HepG2 (cell line): ENCODE measurements around the gene PRKCB. TPM values are rescaled to one million over a fixed set of nuclear protein-coding genes. Genes with fewer than 3 reads are reported as not detected.

Source experiments
- ATAC-seq: fragments of 200-7000 bp; cut with Tn5 transposase; 3 replicates; pipeline ENCODE4 v1.9.1; 2020; ENCODE audit warnings: mild to moderate bottlenecking, moderate library complexity
- BruUV-seq: library from RNA; stranded (reverse); fragments of 400-500 nt; replicated peaks from 2 replicates; lab custom pipeline; 2021; lab: Mats Ljungman, UMichigan
- CTCF ChIA-PET: fragments of 300-600 bp; formaldehyde crosslinking; extraction: SDS; loops from one replicate; lab custom pipeline; 2021; ENCODE audit warnings: low total read pairs, inconsistent platforms, low intra/inter-chr PET ratio; lab: Yijun Ruan, JAX
- POLR2A ChIA-PET: fragments of 350-600 bp; sonication (Branson Sonifier 250); formaldehyde crosslinking; loops from one replicate; lab custom pipeline; 2020; ENCODE audit warnings: antibody characterized with exemption, inconsistent platforms; lab: Yijun Ruan, JAX
- DNase-seq: peaks from one replicate; pipeline ENCODE4 v3.0.0-alpha.2; 2015; ENCODE audit warnings: low spot score
- FAIRE-seq: peaks from 3 replicates; lab custom pipeline; 2011; peaks lifted over from hg19 to GRCh38; lab: Jason Lieb, UNC
- H2AFZ ChIP-seq: one replicate; pipeline ENCODE4 v1.6.1; 2011; ENCODE audit warnings: low read length, inconsistent platforms
- H3K27ac ChIP-seq: fragments of 300-600 bp; 3 replicates; pipeline ENCODE4 v1.8.0; 2011; ENCODE audit warnings: mixed run types, mild to moderate bottlenecking, mixed read lengths, low read length, inconsistent platforms; ENCODE audit not compliant: insufficient read depth; ENCODE audit errors: extremely low read length
- H3K27me3 ChIP-seq, 2 experiments: fragments of 200-600 bp in 1 of 2; 2 replicates in 1 of 2; 3 replicates in 1 of 2; pipeline versions ENCODE4 v1.6.0 to v1.8.0; 2011; ENCODE audit warnings: low read length in 2 of 2, mild to moderate bottlenecking in 2 of 2, moderate library complexity in 2 of 2, inconsistent platforms in 1 of 2; ENCODE audit not compliant: insufficient read depth in 2 of 2, control insufficient read depth in 1 of 2
- H3K36me3 ChIP-seq, 2 experiments: fragments of 200-600 bp in 1 of 2; replicated peaks in 1 of 2; 2 replicates in 1 of 2; 3 replicates in 1 of 2; pipeline versions ENCODE4 v1.5.1 to v1.8.0; 2011; ENCODE audit warnings: low read length in 2 of 2, inconsistent platforms in 1 of 2; ENCODE audit not compliant: insufficient read depth in 2 of 2, control insufficient read depth in 1 of 2
- H3K4me1 ChIP-seq: 2 replicates; pipeline ENCODE4 v1.5.1; 2012; ENCODE audit warnings: low read length, inconsistent platforms; ENCODE audit not compliant: insufficient read depth
- H3K4me2 ChIP-seq: 2 replicates; pipeline ENCODE4 v1.6.0; 2011; ENCODE audit warnings: low read depth, low read length, inconsistent platforms
- H3K4me3 ChIP-seq, 3 experiments: fragments of 200-600 bp in 1 of 3; sonication (generic), shearing (Covaris generic) in 1 of 3; replicated peaks in 1 of 3; 2 replicates each; pipeline ENCODE4 v1.5.1; 2011 to 2016; ENCODE audit warnings: low read length in 3 of 3, inconsistent platforms in 2 of 3, low read depth in 2 of 3, mild to moderate bottlenecking in 2 of 3, control low read depth in 1 of 3, mixed read lengths in 1 of 3; ENCODE audit not compliant: insufficient read depth in 1 of 3
- H3K79me2 ChIP-seq: one replicate; pipeline ENCODE4 v1.6.1; 2011; ENCODE audit warnings: low read length, inconsistent platforms; ENCODE audit not compliant: insufficient read depth
- H3K9ac ChIP-seq: 2 replicates; pipeline ENCODE4 v1.6.0; 2011; ENCODE audit warnings: mild to moderate bottlenecking, low read depth, low read length, inconsistent platforms; ENCODE audit not compliant: insufficient read depth
- H3K9me3 ChIP-seq: 2 replicates; pipeline ENCODE4 v1.5.1; 2012; ENCODE audit warnings: mild to moderate bottlenecking, low read length
- H4K20me1 ChIP-seq: 2 replicates; pipeline ENCODE4 v1.6.0; 2011; ENCODE audit warnings: inconsistent platforms, mild to moderate bottlenecking, low read length, moderate library complexity; ENCODE audit not compliant: insufficient read depth
- ARNT2 ChIP-seq: sonication (generic); formaldehyde crosslinking; IDR thresholded peaks from 2 replicates; pipeline ENCODE4 v1.8.0; 2022; ENCODE audit warnings: mild to moderate bottlenecking, low read depth, missing genetic modification reagents, moderate library complexity
- BCL3 ChIP-seq: sonication (generic); formaldehyde crosslinking; IDR thresholded peaks from 2 replicates; pipeline ENCODE4 v1.5.1; 2020; ENCODE audit warnings: mild to moderate bottlenecking, missing genetic modification reagents, moderate library complexity
- HNRNPUL1 ChIP-seq: fragments of 200-400 bp; formaldehyde crosslinking; IDR thresholded peaks from 2 replicates; pipeline ENCODE4 v1.6.1; 2017; ENCODE audit warnings: low read depth, mild to moderate bottlenecking, low read length, moderate library complexity
- HOXA3 ChIP-seq: sonication (generic); formaldehyde crosslinking; IDR thresholded peaks from 2 replicates; pipeline ENCODE4 v1.5.0; 2020; ENCODE audit warnings: missing genetic modification reagents
- KLF13 ChIP-seq: sonication (generic); formaldehyde crosslinking; IDR thresholded peaks from 2 replicates; pipeline ENCODE4 v1.4.0; 2020; ENCODE audit warnings: mild to moderate bottlenecking, missing genetic modification reagents
- NFE2L1 ChIP-seq: sonication (generic); formaldehyde crosslinking; IDR thresholded peaks from 2 replicates; pipeline ENCODE4 v1.4.0; 2020; ENCODE audit warnings: missing genetic modification reagents, mild to moderate bottlenecking, borderline replicate concordance
- PITX1 ChIP-seq: sonication (generic); formaldehyde crosslinking; IDR thresholded peaks from 2 replicates; pipeline ENCODE4 v1.5.1; 2020; ENCODE audit warnings: mild to moderate bottlenecking, missing genetic modification reagents
- RBM39 ChIP-seq: fragments of 200-400 bp; formaldehyde crosslinking; IDR thresholded peaks from one replicate; pipeline ENCODE4 v1.6.1; 2018; ENCODE audit warnings: antibody characterized with exemption, mild to moderate bottlenecking, low read depth, low read length; ENCODE audit not compliant: poor library complexity, severe bottlenecking
- REST ChIP-seq, 2 experiments: IDR thresholded peaks; 2 replicates each; pipeline ENCODE4 v1.6.1; 2011 to 2012; ENCODE audit warnings: low read length in 2 of 2, borderline replicate concordance in 1 of 2, low read depth in 1 of 2, mild to moderate bottlenecking in 1 of 2, moderate library complexity in 1 of 2
- STAG1 ChIP-seq: sonication (generic); formaldehyde crosslinking; IDR thresholded peaks from 2 replicates; pipeline ENCODE4 v1.4.0; 2020; ENCODE audit warnings: missing genetic modification reagents
- TBX3 ChIP-seq: fragments of 450-650 bp; IDR thresholded peaks from 2 replicates; pipeline ENCODE4 v1.6.1; 2017; ENCODE audit warnings: antibody characterized with exemption, mild to moderate bottlenecking, inconsistent platforms, borderline replicate concordance
- TCF7L2 ChIP-seq: IDR thresholded peaks from 2 replicates; pipeline ENCODE4 v1.6.1; 2011; ENCODE audit warnings: mild to moderate bottlenecking, low read depth, low read length, moderate library complexity
- TGIF2 ChIP-seq: IDR thresholded peaks from 2 replicates; pipeline ENCODE4 v1.6.1; 2016; ENCODE audit warnings: control low read depth, missing compliant biosample characterization
- ZNF660 ChIP-seq: sonication (generic); formaldehyde crosslinking; IDR thresholded peaks from 2 replicates; pipeline ENCODE4 v1.5.1; 2020; ENCODE audit warnings: mild to moderate bottlenecking, low read depth, missing genetic modification reagents, borderline replicate concordance
- ZNF850 ChIP-seq: sonication (generic); formaldehyde crosslinking; conservative IDR thresholded peaks from 2 replicates; pipeline ENCODE4 v1.9.0; 2021; ENCODE audit warnings: mild to moderate bottlenecking, missing genetic modification reagents
- WGBS: methylation state at CpG from one replicate; pipeline ENCODE4 v1.1.6; 2017; ENCODE audit warnings: low lambda C conversion rate; 5-methylcytosine and 5-hydroxymethylcytosine counted together
- in situ Hi-C: cut with HindIII; loops from 2 replicates; pipeline ENCODE4 v1.10.0; 2017; ENCODE audit warnings: low pct_unique_long_range_greater_than_20kb; ENCODE audit not compliant: extremely low pct_ligation_motif_present
- intact Hi-C: fragments of 100-400 bp; cut with micrococcal nuclease; formaldehyde crosslinking; loops from one replicate; pipeline ENCODE4 v1.10.0; 2022; ENCODE audit not compliant: unreplicated experiment
- polyA plus RNA-seq, 8 experiments: library from polyadenylated mRNA; depleted of rRNA in 3 of 8; stranded (reverse) in 7 of 8; unstranded in 1 of 8; fragments of >200 nt; fragmentation: Illumina TruSeq in 4 of 8; extraction: Trizol in 4 of 8; gene quantifications; 2 replicates each; pipeline versions ENCODE4 v1.2.1 to v1.2.3, GENCODE V29; 2011 to 2016; ENCODE audit warnings: low read depth in 4 of 8, missing spikeins in 1 of 8, mixed read lengths in 1 of 8; ENCODE audit not compliant: insufficient read depth in 1 of 8
- total RNA-seq, 5 experiments: library from RNA; depleted of rRNA; stranded (reverse); fragments of >200 nt; fragmentation: Illumina TruSeq; extraction: Trizol; gene quantifications; 2 replicates each; pipeline ENCODE4 v1.2.3, GENCODE V29; 2016; ENCODE audit warnings: low read depth in 1 of 5

PRKCB gene
- total and polyA plus RNA-seq, 2 of the 13 experiments (the other 11 are each of a cell fraction or from before 2014, with no cell fraction given), result 0.01 TPM; not detected in 1

DNA sequence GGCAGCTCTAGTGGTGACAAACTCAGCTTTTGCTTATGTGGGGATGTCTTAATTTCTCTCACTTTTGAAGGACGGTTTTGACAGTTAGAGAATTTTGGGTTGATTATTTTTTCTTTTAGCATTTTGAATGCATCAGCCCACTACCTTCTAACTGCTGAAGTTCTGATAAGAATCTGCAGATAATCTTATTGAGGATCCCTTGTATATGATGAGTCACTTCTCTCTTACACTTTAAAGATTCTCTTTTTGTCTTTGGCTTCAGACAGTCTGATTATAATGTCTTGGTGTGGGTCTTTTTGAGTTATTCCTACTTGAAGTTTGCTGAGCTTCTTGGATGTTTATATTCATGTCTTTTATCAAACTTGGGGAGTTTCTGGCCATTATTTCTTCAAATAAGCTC is 5.5 kb upstream of the PRKCB start:
- Histone ChIP-seq H3K27me3 (peaks cover 3 to 16% of the 10 kb centered on the region in 2 experiments; a peak in 4 of 5 replicates), H2AFZ (no peak overlapping the region), H3K27ac (no peak overlapping the region), H3K36me3 (no peaks in the 10 kb centered on the region), H3K9ac (no peak overlapping the region), H3K4me3 (no peak overlapping the region), H3K9me3 (no peaks in the 10 kb centered on the region), H3K4me2 (no peak overlapping the region), H3K79me2 (no peaks in the 10 kb centered on the region), H4K20me1 (no peaks in the 10 kb centered on the region), H3K4me1 (no peaks in the 10 kb centered on the region)
- intact Hi-C loops (no loop called here), in situ Hi-C loops (no loop called here)
- TF ChIP-seq TGIF2 (CRISPR knock-in tag) (no peak), STAG1 (CRISPR knock-in tag) (no peak), BCL3 (CRISPR knock-in tag) (no peak), REST (IDR thresholded peaks at IDR 0.05; ENCODE audit: borderline replicate concordance in 1 of 2, low read depth in 1 of 2, low read length in 2 of 2) (no peak), TBX3 (no peak), ZNF850 (no peak), KLF13 (CRISPR knock-in tag) (no peak), ARNT2 (CRISPR knock-in tag) (no peak), TCF7L2 (no peak), ZNF660 (CRISPR knock-in tag) (no peak), RBM39 (no peak), PITX1 (no peak), HOXA3 (CRISPR knock-in tag) (no peak), HNRNPUL1 (no peak), NFE2L1 (CRISPR knock-in tag) (no peak)
- WGBS, result 0% methylated on average over 1 of the region's 1 CpG
- ChIA-PET CTCF (no interaction called here), POLR2A (no interaction called here)
- FAIRE-seq (no peak), DNase-seq (no peak), ATAC-seq (no peak)
- no TSS peak for BruUV-seq
